Cerebellar cortex (tissue), 1 donor: ENCODE results near the gene PKP2.

Experiments
- DNase-seq: peaks from one replicate; pipeline ENCODE4 v3.0.0-alpha.2; 2015; ENCODE audit warnings: low spot score

The PKP2 gene

DNA sequence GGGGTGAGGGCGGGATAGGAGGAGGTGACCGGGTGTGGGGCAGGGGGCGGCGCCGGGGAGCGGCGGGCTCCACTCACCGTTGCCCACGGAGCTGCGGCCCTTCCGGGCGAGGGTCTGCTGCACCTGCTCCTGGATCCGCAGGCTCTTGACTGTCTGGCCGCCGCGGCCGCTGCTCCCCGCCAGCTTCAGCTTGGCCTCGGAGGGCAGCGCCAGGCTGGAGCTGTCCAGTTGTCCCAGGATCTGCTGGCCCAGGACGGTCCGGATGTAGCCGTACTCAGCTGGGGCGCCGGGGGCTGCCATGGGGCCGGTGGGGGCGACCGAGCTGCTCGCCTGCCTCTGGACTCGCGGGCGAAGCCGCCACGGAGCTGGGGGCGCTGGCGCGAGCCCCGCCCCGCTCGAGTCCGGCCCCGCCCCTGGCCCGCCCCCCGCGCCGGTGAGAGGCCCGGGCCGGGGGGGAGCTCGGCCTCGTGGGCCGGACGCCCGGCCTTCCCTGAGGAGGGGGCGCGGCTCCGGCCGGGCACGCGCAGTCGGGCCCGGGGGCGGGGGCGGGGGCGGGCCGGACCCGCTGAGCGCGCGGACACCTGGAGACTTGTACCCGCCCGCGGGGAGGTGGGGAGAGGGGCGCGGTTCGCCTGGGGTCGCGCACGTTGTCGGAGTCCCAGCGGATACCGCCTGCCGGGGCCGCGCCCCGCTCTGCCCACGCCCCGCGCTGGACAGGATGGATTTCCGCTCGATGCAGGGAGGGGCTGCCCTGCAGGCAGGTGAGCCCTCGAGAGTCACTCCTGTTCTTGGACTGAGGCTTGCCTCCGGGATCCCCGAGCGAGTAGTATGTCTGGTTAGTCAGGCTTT is at the start of gene PKP2:
TSS of gene PKP2 (minus strand) at position 346 of the 849 bp plus-strand sequence. CDS start at position 300, 46 bp downstream.
- peak; percentile 64 for DNase-seq

DNA sequence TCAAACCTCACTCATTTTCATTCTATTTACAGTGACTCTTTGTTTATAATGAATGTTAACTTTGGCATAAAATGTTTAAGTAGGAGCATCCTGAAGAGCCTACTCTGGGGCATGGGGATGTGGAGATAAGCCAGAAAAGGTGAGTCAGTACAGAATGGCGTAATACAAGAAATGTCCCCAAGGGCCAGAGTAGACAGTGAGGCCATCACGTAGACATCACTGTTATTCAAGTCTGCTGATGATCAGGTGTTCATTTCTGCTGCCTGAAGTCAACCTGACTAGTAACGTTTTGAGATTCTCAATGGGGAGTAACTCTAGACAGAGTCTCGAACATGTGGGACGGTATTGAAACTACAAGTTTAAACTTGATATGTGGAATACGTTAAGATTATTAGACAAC is 47.6 kb upstream of the PKP2 start:
- no peak for DNase-seq

DNA sequence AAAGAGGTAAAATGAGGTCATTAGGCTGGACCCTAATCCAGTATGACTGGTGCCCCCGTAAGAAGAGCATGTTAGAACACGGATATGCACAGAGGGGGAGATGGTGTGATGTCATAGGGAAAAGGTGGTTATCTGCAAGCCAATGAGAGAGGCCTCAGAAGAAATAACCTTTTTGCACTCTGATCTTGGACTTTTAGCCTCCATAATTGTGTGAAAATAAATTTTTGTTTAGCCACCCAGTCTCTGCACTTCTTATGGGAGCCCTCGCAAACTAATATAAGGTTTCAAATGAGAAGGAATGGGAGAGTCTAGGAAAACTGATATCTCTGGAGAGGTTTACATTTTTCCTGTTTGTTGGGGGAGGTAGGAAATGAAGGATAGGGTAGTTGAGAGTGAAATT is 43.2 kb upstream of the PKP2 start:
- no peak for DNase-seq

DNA sequence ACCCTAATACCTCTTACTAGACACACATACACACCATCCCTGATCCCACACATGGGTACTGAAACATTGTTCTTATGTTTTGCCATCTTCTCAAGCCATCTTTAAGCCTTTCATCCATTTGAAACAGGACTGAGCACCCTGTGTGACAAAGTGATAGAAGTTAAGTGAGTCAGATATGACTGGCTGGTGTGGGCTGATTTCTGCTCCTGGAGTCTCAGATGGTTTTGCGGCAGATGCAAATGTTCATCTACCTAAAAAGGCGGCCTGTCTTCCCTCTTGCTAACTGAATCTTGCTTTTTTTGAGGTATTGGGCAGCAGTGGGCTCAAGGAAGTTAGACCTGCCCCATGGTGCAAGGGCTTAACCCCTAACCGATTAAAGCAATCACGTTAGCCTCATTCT is 30.4 kb upstream of the PKP2 start:
- DNase-seq, result no peak

DNA sequence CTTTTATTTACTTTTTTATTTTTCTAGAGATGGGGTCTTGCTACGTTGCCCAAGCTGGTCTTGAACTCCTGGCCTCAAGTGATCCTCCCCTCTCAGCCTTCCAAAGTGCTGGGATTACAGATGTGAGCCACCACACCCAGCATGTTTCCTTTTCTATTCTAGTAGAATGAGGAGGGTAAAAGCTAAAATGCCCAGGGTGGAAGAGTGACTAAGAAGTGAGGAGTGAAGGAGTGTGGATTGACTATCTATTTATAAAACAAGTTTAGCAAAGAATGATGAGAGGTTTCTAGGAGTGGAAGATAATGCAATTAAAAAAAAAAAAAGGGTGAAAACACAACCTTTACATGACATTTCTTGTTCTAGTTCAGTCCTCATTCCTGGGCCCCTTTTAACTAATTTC is 29.8 kb upstream of the PKP2 start:
- DNase-seq, result no peak

DNA sequence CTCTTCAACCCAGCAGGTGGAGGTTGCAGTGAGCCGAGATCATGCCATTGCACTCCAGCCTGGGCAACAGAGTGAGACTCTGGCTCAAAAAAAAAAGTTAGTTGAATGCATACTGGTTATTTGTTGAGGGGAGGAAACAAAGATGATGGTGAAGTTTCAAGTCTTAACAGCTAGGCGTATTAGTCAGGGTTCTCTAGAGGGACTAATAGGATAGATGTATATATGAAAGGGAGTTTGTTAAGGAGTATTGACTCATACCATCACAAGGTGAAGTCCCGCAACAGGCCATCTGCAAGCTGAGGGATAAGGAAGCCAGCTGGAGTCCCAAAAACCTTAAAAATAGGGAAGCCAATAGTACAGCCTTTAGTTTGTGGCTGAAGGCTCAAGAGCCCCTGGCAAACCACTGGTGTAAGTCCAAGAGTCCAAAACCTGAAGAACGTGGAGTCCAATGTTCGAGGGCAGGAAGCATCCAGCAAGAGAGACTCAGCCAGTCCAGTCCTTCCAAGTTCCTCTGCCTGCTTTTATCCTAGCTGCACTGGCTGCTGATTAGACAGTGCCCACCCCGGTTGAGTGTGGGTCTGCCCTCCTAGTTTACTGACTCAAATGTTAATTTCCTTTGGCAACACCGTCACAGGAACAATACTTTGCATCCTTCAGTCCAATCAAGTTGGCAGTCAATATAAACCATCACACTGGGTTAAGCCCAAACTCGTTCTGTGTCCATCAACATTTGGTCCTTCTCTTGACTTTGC is 26.1 kb upstream of the PKP2 start:
- no peak for DNase-seq

DNA sequence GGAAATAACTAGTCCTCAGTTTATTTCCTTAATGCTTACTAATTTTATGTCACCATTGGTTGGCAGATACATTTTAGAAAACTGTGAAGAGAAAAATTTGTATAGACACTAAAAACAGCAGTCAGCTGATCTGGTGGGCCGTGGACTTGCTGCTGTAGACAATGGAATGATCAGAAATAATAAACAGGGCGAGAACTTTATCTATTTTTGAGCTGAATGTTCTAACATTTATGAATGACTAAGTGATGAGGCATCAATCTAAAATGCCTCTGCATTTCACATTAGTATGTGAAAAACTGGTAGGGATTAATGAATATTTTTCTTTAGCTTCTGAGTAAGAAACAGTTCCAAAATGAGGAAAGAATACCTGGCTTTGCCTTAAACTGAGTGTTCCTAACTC is 24.8 kb upstream of the PKP2 start:
- DNase-seq, result no peak

DNA sequence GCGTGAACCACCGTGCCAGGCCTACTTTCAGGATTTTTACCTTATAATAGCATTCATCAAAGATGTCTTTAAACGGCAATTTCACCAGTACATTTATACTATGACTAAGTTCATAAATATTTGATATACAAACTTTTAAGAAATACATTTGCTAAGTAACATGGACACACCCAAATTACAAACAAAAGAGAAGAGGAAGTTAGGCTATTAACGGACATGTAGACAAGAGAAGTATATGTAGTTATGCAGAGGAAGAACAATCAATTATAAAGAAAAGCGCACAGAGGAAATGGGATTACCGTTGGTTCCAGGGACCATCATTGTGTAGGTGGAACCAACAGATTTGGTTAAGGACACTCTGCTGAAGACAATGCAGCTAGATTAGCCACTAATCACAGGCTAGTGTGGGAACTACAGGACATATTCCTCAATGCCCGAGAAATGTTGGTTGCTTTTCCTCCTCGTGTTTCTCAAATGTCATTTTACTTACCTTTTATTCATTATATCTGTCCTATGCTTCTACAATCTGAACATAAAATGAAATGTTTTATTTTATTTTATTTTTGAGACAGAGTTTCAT is 24.0 kb upstream of the PKP2 start:
- no peak for DNase-seq

DNA sequence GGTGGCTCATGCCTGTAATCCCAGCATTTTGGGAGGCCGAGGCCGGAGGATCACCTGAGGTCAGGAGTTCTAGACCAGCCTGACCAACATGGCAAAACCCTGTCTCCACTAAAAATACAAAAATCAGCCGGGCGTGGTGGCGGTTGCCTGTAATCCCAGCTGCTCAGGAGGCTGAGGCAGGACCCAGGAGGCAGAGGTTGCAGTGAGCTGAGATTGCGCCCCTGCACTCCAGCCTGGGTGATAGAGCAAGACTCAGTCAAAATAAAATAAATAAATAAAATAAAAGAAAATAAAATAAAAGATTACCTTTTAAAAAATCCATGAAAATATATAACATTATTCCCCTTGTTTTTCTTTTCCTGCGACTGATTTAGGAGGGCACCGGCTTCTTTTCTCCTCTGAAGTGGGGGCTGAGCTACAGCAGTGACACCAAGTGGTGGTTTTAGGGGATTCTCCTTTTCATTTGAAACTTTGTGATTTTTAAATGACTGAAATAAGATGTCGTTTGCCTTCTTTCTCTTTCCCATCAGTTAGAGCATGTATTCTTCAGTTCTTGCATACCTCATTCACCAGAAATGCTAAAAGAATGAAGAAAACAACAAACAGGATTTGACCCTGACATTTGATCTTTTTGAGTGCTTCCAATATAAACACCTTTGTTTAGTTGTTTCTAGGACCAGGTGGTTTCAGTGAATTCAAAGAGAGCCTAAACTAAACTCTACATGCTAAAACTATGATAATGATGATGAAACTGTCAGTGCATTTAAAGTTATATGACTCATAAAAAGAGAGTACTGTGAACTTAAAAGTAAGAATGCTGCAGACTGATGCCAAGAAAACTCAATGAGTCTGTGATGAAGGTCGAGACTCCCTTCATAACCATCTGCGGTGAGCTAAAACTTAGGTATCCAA is 22.6 kb upstream of the PKP2 start:
- peak; percentile 71 for DNase-seq

DNA sequence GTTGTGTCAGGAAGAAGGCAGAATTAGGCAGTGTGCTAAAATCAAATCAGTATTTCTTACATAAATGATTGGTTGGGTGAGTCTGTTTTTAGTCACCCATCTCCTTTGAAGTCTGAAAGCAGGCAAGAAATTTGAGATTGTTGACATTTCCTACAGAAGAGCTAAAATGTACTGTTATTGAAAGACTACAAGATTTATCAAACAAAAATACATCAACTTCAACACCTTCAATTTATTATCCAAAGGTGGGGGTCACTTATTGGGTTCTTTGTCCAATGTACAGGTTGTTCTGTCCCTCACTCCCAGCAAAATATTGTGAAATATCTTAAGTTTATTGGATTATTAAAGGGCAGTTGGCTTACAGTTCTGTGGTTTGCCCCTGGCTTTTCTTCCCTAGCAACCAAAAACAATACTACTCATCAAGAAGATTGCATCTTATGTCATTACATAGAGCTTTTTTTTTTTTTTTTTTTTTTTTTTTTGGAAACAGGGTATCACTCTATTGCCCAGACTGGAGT is 20.6 kb upstream of the PKP2 start:
- no peak for DNase-seq

DNA sequence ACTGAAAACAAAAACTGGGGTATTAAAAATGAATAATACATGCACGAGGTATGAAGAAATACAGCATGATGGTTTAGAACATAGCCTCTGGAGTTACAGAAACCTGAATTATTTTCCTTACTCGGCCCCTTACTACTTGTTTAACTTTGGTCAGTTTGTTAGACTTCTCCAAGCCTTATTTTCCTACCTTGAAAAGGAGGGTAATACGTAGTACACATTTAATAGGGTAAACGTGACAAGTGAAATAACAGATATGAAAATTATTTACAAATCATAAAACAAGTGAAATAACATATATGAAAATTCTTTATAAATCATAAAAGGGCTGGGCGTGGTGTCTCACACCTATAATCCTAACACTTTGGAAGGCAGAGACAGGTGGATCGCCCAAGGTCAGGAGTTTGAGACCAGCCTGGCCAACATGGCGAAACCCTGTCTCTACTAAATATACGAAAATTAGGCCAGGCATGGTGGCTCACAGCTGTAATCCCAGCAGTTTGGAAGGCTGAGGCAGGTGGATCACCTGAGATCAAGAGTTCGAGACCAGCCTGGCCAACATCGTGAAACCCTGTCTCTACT is 11.4 kb upstream of the PKP2 start:
- DNase-seq, result no peak

DNA sequence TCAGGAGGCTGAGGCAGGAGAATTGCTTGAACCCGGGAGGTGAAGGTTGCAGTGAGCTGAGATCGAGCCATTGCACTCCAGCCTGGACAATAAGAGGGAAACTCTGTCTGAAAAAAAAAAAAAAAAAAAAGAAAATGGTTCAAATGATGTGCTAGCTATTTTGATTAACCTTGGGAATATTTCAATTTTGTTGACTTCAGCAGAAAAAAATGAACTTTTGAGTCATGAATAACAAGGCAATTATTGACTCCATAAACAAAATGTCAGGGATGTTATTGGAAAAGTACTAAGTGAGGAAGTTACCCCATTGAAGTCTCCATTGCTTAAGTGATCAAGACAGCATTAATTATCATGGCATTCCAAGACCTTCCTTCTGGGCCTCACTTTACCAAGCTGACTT is 10.6 kb upstream of the PKP2 start:
- no peak for DNase-seq

DNA sequence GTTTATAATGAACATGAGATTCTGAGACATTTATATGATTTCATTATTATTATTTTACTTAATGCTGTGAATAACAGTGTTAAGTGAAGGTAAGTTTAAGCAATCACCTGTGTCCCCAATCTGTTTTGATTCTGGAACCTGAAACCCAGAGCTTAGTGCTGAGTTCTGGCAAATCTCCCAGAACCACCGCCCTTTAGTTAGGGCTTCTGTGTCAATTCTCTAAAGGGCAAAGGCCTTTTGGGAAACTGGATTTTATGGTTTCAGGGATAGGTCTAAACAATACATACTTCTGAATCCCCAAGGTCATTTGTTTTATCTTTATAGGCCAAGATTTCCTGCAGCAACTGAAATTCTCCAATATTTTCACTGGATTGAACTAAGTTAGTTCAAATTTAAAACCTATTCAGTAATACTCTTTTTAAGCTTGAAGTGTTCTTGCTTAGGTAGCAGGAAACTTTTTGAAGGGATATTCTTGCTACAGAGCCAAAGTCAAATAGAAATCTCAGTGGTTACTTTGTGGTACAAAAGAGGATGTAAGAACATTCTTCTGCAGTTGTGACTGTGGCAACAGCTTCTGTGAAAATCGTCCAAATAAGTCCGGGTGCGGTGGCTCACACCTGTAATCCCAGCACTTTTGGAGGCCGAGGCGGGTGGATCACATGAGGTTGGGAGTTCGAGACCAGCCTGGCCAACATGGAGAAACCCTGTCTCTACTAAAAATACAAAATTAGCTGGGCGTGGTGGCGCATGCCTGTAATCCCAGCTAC is 10.0 kb upstream of the PKP2 start:
- no peak for DNase-seq

DNA sequence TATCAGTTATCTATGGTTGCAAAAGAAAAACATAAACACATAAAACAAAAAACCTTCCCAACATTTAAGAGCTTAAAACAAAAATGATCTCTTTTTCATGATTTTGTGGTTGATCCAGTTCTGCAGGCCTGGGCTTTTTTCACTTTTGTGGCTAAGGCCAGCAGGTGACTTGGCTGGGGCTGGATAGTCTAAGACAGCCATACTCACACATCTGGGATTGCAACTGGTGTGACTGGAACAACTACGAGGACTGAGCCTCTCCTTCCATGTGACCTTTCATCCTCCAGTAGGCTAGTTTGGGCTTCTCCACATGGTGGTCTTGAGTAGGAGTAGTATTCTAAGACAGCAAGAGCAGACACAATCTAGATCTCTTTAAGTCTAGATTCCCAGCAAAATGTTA is 7.2 kb upstream of the PKP2 start:
- DNase-seq, result no peak

DNA sequence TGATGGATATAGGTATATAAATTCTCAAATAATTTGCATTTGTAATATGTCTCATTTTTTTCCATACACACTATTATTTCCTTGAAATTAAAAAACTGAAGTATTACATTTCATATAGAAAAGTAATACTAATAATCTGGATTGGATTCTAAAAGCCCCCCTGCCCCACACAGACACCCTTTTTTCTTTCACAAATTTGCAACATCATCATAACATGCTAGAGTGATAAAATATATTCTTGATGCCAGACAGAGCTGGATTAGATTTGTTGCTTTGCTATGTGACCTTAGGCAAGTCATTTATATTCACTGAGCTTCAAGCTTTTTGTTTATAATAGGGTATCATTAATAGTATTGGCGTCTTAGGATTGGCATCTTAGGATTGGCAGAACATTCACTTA is 6.7 kb upstream of the PKP2 start:
- DNase-seq, result no peak

DNA sequence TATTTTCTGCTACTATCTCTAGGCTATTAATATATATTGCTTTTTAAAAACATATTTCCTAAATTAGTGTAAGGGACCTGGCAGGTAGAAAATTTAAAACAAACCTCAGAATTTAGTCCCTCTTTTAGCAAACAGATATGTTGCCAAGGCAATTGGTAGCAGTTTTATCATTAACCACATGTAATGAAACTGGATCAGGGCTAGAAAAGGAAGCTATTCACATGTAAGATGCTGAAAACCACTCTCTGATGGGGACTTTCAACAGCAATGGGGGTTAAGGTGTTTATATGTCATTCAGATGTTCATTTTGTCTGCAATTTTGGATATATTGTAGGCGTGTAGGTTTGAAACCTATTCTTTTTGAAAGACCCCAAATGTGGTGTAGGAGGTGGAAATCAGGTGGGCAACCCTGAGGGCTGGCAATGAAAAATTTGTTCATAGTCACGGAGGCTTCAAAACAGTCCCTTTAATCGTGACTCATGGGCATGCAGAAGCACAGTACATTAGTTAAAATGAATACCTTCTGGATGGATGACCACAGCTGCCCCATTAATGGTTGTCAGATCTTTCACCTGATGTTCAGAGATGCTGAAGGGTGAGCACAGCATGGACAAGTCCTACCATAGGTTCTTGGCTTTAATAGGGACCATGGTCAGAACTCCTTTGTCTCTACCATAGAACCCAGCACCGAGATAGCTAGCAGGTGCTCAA is 5.9 kb upstream of the PKP2 start:
- DNase-seq, result no peak

DNA sequence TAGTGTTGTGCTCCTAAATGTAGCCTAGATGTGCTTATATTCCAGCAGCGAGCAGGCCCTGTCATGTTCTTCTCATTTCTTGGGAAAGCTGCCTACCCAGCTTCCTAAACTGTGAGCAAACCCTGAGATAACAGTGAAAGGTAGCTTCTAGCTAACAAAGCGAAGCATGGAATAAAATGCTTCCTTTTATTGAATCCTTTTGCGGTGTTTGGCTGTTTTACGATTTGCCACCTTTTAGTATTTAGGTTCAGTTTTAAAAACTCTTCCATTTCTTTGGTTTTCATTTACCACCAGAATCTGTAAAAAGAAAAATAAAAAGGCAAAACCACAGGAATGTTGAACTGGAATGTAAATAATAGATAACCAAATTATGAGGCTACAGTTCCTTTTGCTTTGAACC is 5.0 kb upstream of the PKP2 start:
- no peak for DNase-seq

DNA sequence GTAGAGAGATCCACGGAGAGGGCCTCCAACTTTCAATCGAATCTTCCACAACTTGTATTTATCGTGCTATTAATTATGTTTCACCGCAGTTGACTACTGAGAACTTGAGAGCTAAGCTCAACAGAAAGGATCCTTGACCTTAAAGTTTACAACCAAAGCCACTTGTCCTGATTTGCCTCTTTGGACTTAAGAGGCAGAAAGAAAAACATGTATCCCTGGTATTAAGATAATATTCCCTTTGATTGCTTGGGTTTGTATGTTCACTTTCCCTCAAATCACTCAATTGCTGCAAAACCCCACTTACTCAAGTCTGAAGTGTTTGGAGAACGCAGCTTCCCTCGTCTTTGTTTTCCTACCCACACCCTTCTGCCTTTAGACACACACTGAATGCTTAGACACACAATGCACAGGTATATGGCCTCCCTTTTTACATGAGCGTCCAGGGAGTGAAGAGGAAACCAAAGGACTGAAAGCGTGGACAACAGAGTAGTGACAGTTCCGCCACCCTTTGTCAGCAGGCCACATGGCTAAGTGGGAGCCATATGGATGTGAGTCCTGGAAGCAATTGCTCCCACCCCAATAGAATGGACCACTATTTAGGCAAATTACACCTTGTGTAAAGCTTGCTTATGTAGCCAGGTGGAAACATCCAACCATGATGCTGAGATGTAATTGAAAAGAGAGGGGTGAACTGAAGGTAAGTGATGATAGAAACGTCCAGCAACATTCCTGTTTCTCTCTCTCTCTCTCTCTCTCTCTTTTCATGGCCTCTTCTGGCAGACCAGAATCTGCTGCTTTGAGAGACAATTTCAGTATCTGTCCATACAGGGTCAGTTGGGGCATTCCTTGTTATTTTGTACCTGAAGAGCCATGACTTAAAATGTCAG is 1.4 kb upstream of the PKP2 start:
- no peak for DNase-seq

DNA sequence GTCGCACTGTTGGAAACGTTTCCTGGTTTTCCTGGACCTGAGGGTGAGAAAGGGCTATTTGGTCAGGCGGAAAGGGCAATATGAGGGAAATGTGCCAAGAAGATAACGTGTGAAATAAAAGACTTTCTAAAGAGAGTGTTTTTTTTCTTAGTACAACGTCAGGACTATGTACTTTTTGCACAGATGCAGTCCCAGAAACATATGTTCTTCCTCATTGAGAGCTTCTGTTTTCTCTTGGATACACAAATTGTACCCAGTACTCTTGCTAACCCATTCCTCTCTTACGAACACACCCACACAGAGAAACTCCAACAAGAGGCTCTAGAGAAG is 669 bp upstream of the PKP2 start:
- no peak for DNase-seq
